ENCODE data around the gene POU2F1.

GRCh38 chr1:167425482-167425881, 204.8 kb downstream of the POU2F1 start:
- no peak for TF ChIP-seq EZH2 (IDR thresholded peaks at IDR 0.05)
- TF ChIP-seq, protein P1, sequence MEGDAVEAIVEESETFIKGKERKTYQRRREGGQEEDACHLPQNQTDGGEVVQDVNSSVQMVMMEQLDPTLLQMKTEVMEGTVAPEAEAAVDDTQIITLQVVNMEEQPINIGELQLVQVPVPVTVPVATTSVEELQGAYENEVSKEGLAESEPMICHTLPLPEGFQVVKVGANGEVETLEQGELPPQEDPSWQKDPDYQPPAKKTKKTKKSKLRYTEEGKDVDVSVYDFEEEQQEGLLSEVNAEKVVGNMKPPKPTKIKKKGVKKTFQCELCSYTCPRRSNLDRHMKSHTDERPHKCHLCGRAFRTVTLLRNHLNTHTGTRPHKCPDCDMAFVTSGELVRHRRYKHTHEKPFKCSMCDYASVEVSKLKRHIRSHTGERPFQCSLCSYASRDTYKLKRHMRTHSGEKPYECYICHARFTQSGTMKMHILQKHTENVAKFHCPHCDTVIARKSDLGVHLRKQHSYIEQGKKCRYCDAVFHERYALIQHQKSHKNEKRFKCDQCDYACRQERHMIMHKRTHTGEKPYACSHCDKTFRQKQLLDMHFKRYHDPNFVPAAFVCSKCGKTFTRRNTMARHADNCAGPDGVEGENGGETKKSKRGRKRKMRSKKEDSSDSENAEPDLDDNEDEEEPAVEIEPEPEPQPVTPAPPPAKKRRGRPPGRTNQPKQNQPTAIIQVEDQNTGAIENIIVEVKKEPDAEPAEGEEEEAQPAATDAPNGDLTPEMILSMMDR (IDR thresholded peaks at IDR 0.05 in 2 of 3, conservative IDR thresholded peaks at IDR 0.05 in 1 of 3; ENCODE audit: borderline replicate concordance in 1 of 3, insufficient read depth in 1 of 3, low read depth in 2 of 3, low read length in 2 of 3), result no peak
- TF ChIP-seq MAX (IDR thresholded peaks at IDR 0.05), result no peak
- TF ChIP-seq REST (IDR thresholded peaks at IDR 0.05; ENCODE audit: low read depth), result no peak
- no peak for TF ChIP-seq POLR2AphosphoS5 (IDR thresholded peaks at IDR 0.05; ENCODE audit: low read depth, low read length)
- TF ChIP-seq, protein P2, sequence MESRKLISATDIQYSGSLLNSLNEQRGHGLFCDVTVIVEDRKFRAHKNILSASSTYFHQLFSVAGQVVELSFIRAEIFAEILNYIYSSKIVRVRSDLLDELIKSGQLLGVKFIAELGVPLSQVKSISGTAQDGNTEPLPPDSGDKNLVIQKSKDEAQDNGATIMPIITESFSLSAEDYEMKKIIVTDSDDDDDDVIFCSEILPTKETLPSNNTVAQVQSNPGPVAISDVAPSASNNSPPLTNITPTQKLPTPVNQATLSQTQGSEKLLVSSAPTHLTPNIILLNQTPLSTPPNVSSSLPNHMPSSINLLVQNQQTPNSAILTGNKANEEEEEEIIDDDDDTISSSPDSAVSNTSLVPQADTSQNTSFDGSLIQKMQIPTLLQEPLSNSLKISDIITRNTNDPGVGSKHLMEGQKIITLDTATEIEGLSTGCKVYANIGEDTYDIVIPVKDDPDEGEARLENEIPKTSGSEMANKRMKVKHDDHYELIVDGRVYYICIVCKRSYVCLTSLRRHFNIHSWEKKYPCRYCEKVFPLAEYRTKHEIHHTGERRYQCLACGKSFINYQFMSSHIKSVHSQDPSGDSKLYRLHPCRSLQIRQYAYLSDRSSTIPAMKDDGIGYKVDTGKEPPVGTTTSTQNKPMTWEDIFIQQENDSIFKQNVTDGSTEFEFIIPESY (IDR thresholded peaks at IDR 0.05; ENCODE audit: extremely low read depth, insufficient replicate concordance, low read length), result no peak
- no peak for TF ChIP-seq POLR2A (IDR thresholded peaks at IDR 0.05; ENCODE audit: borderline replicate concordance, extremely low read depth, insufficient read depth, insufficient read length)
- TF ChIP-seq ATF3 (IDR thresholded peaks at IDR 0.05), result no peak

Measured in HCT116 (cell line).